GM12878 (cell line): ENCODE data around the gene SLC12A1. TPM values are rescaled to one million over a fixed set of nuclear protein-coding genes. Genes with fewer than 3 reads are reported as not detected.

Experiments used
- ATAC-seq: fragments of 200-7000 bp; cut with Tn5 transposase; 3 replicates; pipeline ENCODE4 v1.9.1; 2020; ENCODE audit warnings: mild to moderate bottlenecking, moderate library complexity
- BruUV-seq: library from RNA; stranded (reverse); fragments of 400-500 nt; replicated peaks from 2 replicates; lab custom pipeline; 2021; lab: Mats Ljungman, UMichigan
- CTCF ChIA-PET: fragments of 300-600 bp; sonication (Branson Sonifier 250); formaldehyde crosslinking; extraction: SDS; loops from one replicate; lab custom pipeline; 2021; ENCODE audit warnings: inconsistent platforms; lab: Yijun Ruan, JAX
- POLR2A ChIA-PET: fragments of 350-600 bp; formaldehyde crosslinking; extraction: SDS; loops from one replicate; lab custom pipeline; 2021; ENCODE audit warnings: inconsistent platforms; lab: Charles Lee
- RAD21 ChIA-PET: fragments of 300-600 bp; sonication (Branson Sonifier 250); formaldehyde crosslinking; loops from one replicate; lab custom pipeline; 2023; ENCODE audit warnings: antibody characterized with exemption; ENCODE audit not compliant: unreplicated experiment; lab: Charles Lee
- SMC1A ChIA-PET: fragments of 300-600 bp; sonication (Branson Sonifier 250); formaldehyde crosslinking; loops from one replicate; lab custom pipeline; 2023; ENCODE audit not compliant: unreplicated experiment, uncharacterized antibody; lab: Charles Lee
- DNase-seq: peaks from one replicate; pipeline ENCODE4 v3.0.0-alpha.2; 2011; ENCODE audit warnings: low read depth, low spot score
- FAIRE-seq: peaks from 3 replicates; lab custom pipeline; 2011; peaks lifted over from hg19 to GRCh38; lab: Jason Lieb, UNC
- H2AFZ ChIP-seq: 2 replicates; pipeline ENCODE4 v1.6.0; 2011; ENCODE audit warnings: low read depth, low read length, control low read depth; ENCODE audit not compliant: control insufficient read depth
- H3K27ac ChIP-seq: 2 replicates; pipeline ENCODE4 v1.5.1; 2011; ENCODE audit warnings: control low read depth; ENCODE audit not compliant: control insufficient read depth, insufficient read depth
- H3K27me3 ChIP-seq, 2 experiments: replicated peaks in 1 of 2; 2 replicates each; pipeline versions ENCODE4 v1.6.0 to v1.6.1; 2011; ENCODE audit warnings: low read length in 1 of 2; ENCODE audit not compliant: control insufficient read depth in 2 of 2, insufficient read depth in 2 of 2
- H3K36me3 ChIP-seq, 2 experiments: 2 replicates each; pipeline ENCODE4 v1.5.1; 2011; ENCODE audit warnings: low read length in 1 of 2; ENCODE audit not compliant: control insufficient read depth in 2 of 2, insufficient read depth in 2 of 2
- H3K4me1 ChIP-seq: 2 replicates; pipeline ENCODE4 v1.6.1; 2011; ENCODE audit warnings: mild to moderate bottlenecking, low read length, moderate library complexity, mixed read lengths; ENCODE audit not compliant: control insufficient read depth, insufficient read depth
- H3K4me2 ChIP-seq: 2 replicates; pipeline ENCODE4 v1.6.0; 2011; ENCODE audit warnings: control low read depth; ENCODE audit not compliant: control insufficient read depth, insufficient read depth
- H3K4me3 ChIP-seq: fragments of 200-600 bp; sonication (generic); 2 replicates; pipeline ENCODE4 v1.5.1; 2016
- H3K79me2 ChIP-seq: 2 replicates; pipeline ENCODE4 v1.6.0; 2011; ENCODE audit warnings: low read length; ENCODE audit not compliant: control insufficient read depth, insufficient read depth
- H3K9ac ChIP-seq: 2 replicates; pipeline ENCODE4 v1.8.0; 2011; ENCODE audit warnings: low read length, control low read depth, mixed read lengths; ENCODE audit not compliant: control insufficient read depth, insufficient read depth
- H3K9me3 ChIP-seq: replicated peaks from 3 replicates; pipeline ENCODE4 v1.5.1; 2011; ENCODE audit warnings: mild to moderate bottlenecking, low read length; ENCODE audit not compliant: control insufficient read depth, insufficient read depth
- H4K20me1 ChIP-seq: 2 replicates; pipeline ENCODE4 v1.6.0; 2011; ENCODE audit not compliant: control insufficient read depth, insufficient read depth
- BRCA1 ChIP-seq: IDR thresholded peaks from 2 replicates; pipeline ENCODE4 v1.6.1; 2011; ENCODE audit warnings: low read depth, low read length, improper control_type of control experiment
- CEBPB ChIP-seq, 2 experiments: fragments of 150-350 bp in 1 of 2; IDR thresholded peaks; 2 replicates each; pipeline ENCODE4 v1.6.1; 2012 to 2014; ENCODE audit warnings: low read depth in 2 of 2, low read length in 2 of 2, borderline replicate concordance in 1 of 2, inconsistent platforms in 1 of 2
- EGR1 ChIP-seq, 2 experiments: IDR thresholded peaks; 1 replicate in 1 of 2; 2 replicates in 1 of 2; pipeline ENCODE4 v1.6.1; 2011 to 2012; ENCODE audit warnings: low read depth in 2 of 2, low read length in 2 of 2, borderline replicate concordance in 1 of 2, mild to moderate bottlenecking in 1 of 2, moderate library complexity in 1 of 2
- ESRRA ChIP-seq: IDR thresholded peaks from 2 replicates; pipeline ENCODE4 v1.6.1; 2012; ENCODE audit warnings: mild to moderate bottlenecking, low read length, improper control_type of control experiment
- GABPA ChIP-seq: IDR thresholded peaks from 2 replicates; pipeline ENCODE4 v1.6.1; 2014; ENCODE audit warnings: antibody characterized with exemption, low read depth, mild to moderate bottlenecking, inconsistent platforms
- HCFC1 ChIP-seq: fragments of 150-350 bp; IDR thresholded peaks from 2 replicates; pipeline ENCODE4 v1.6.1; 2014; ENCODE audit warnings: low read length
- IKZF2 ChIP-seq, 2 experiments: fragments of 450-650 bp; IDR thresholded peaks; 2 replicates each; pipeline ENCODE4 v1.6.1; 2017; ENCODE audit warnings: mild to moderate bottlenecking in 2 of 2, moderate library complexity in 2 of 2
- MYC ChIP-seq: IDR thresholded peaks from 2 replicates; pipeline ENCODE4 v1.6.1; 2011; ENCODE audit warnings: mild to moderate bottlenecking, low read length, moderate library complexity, inconsistent platforms; ENCODE audit not compliant: insufficient read depth, insufficient replicate concordance, insufficient read length, severe bottlenecking
- NFYB ChIP-seq: IDR thresholded peaks from 2 replicates; pipeline ENCODE4 v1.6.1; 2011; ENCODE audit warnings: low read depth, mild to moderate bottlenecking, low read length, improper control_type of control experiment, moderate library complexity; ENCODE audit not compliant: insufficient read depth
- NR2F1 ChIP-seq: fragments of 450-650 bp; conservative IDR thresholded peaks from 2 replicates; pipeline ENCODE4 v1.6.1; 2017; ENCODE audit warnings: mild to moderate bottlenecking
- PAX5 ChIP-seq: IDR thresholded peaks from 2 replicates; pipeline ENCODE4 v1.6.1; 2011; ENCODE audit warnings: low read depth, low read length, borderline replicate concordance
- RAD21 ChIP-seq: IDR thresholded peaks from 2 replicates; pipeline ENCODE4 v1.6.1; 2011; ENCODE audit warnings: mild to moderate bottlenecking, low read depth, low read length, moderate library complexity; ENCODE audit not compliant: insufficient read depth
- SMAD1 ChIP-seq: fragments of 450-650 bp; IDR thresholded peaks from 2 replicates; pipeline ENCODE4 v1.6.1; 2018; ENCODE audit warnings: mild to moderate bottlenecking, low read depth; ENCODE audit not compliant: partially characterized antibody
- TAF1 ChIP-seq: IDR thresholded peaks from 2 replicates; pipeline ENCODE4 v1.6.1; 2011; ENCODE audit warnings: mild to moderate bottlenecking, low read depth, low read length, borderline replicate concordance
- WRNIP1 ChIP-seq: IDR thresholded peaks from 2 replicates; pipeline ENCODE4 v1.6.1; 2011; ENCODE audit warnings: low read depth, low read length, improper control_type of control experiment, borderline replicate concordance
- YY1 ChIP-seq: IDR thresholded peaks from 2 replicates; pipeline ENCODE4 v1.6.1; 2011; ENCODE audit warnings: low read depth, mild to moderate bottlenecking, low read length
- ZNF24 ChIP-seq: fragments of 450-650 bp; IDR thresholded peaks from 2 replicates; pipeline ENCODE4 v1.6.1; 2017; ENCODE audit warnings: antibody characterized with exemption, mild to moderate bottlenecking
- ZNF274 ChIP-seq: IDR thresholded peaks from one replicate; pipeline ENCODE4 v1.8.0; 2011; ENCODE audit not compliant: insufficient read length, insufficient read depth
- ZSCAN29 ChIP-seq: fragments of 450-650 bp; IDR thresholded peaks from 2 replicates; pipeline ENCODE4 v1.6.1; 2017; ENCODE audit warnings: mild to moderate bottlenecking, moderate library complexity
- WGBS: methylation state at CpG from one replicate; pipeline ENCODE4 v1.1.6; 2016; ENCODE audit warnings: low lambda C conversion rate; ENCODE audit not compliant: insufficient replicate concordance, insufficient coverage; ENCODE audit errors: missing lambda C conversion rate; 5-methylcytosine and 5-hydroxymethylcytosine counted together
- in situ Hi-C: fragments of 300-500 bp; cut with MboI; formaldehyde crosslinking; loops from 9 replicates; pipeline ENCODE4 v1.14.3; 2018; ENCODE audit warnings: mixed read lengths
- intact Hi-C: fragments of 100-400 bp; cut with micrococcal nuclease; formaldehyde crosslinking; loops from one replicate; pipeline ENCODE4 v1.14.2; 2022; ENCODE audit not compliant: unreplicated experiment
- polyA plus RNA-seq, 11 experiments: library from polyadenylated mRNA; depleted of rRNA in 4 of 11; unstranded in 6 of 11; stranded (reverse) in 5 of 11; fragments of >200 nt; fragmentation: Nextera tagmentation in 4 of 11; fragmentation: Illumina TruSeq in 1 of 11; extraction: Ambion mirVana in 4 of 11; extraction: Trizol in 1 of 11; gene quantifications; 1 replicate in 1 of 11; 2 replicates in 10 of 11; pipeline versions ENCODE4 v1.2.1 to v1.2.3, GENCODE V29; 2011 to 2016; ENCODE audit warnings: inconsistent platforms in 2 of 11, missing spikeins in 2 of 11, low read depth in 1 of 11
- total RNA-seq, 4 experiments: library from RNA; depleted of rRNA in 3 of 4; stranded (reverse); fragments of >200 nt in 3 of 4; fragmentation: Illumina TruSeq in 1 of 4; extraction: Trizol in 1 of 4; gene quantifications; 2 replicates each; pipeline versions ENCODE4 v1.2.1 to v1.2.3, GENCODE V29; 2013 to 2021

SLC12A1 gene
- total and polyA plus RNA-seq, 10 of the 15 experiments (the other 5 are each of a cell fraction or from before 2014, with no cell fraction given): under 0.01 TPM; not detected in 9

- no peak for TF ChIP-seq BRCA1
Measured at GRCh38 chr15:48233246-48233645, 27.1 kb downstream of the SLC12A1 start (continued).

GRCh38 chr15:48239334-48239733 lies 33.2 kb downstream of the SLC12A1 start:
- ATAC-seq (no peak), FAIRE-seq (no peak), DNase-seq (no peak)
- BruUV-seq: no TSS peak
- Histone ChIP-seq H3K4me3 (no peak overlapping the region), H3K9me3 (no peaks in the 10 kb centered on the region), H3K36me3 (no peaks in the 10 kb centered on the region), H3K4me2 (no peak overlapping the region), H3K27ac (no peak overlapping the region), H4K20me1 (no peaks in the 10 kb centered on the region), H3K27me3 (no peaks in the 10 kb centered on the region), H2AFZ (no peak overlapping the region), H3K79me2 (no peaks in the 10 kb centered on the region), H3K9ac (no peak overlapping the region), H3K4me1 (no peaks in the 10 kb centered on the region)
- ChIA-PET SMC1A (interaction anchor here (0.6 kb wide), 1 partner anchor 562 kb away, joined by 3 read pairs; no protein-coding TSS in a partner anchor), POLR2A (no interaction called here), RAD21 (no interaction called here), CTCF (interaction anchor here (0.9 kb wide), 1 partner anchor 10 kb away, joined by 3 read pairs; no protein-coding TSS in a partner anchor)
- WGBS: 47% methylated on average over 4 of the region's 4 CpGs
- in situ Hi-C loops (no loop called here), intact Hi-C loops (no loop called here)
- no peak for TF ChIP-seq NFYB
- TF ChIP-seq NR2F1: no peak
- TF ChIP-seq MYC: no peak
- no peak for TF ChIP-seq CEBPB (IDR thresholded peaks at IDR 0.05; ENCODE audit: borderline replicate concordance in 1 of 2, low read depth in 2 of 2, low read length in 2 of 2)
- TF ChIP-seq TAF1: no peak
- TF ChIP-seq RAD21: no peak

- BruUV-seq: no TSS peak
- Histone ChIP-seq H3K79me2 (no peaks in the 10 kb centered on the region), H3K4me3 (no peak overlapping the region), H3K9me3 (no peaks in the 10 kb centered on the region), H3K36me3 (no peaks in the 10 kb centered on the region), H3K27me3 (no peaks in the 10 kb centered on the region; a peak in 1 of 4 replicates), H3K4me1 (no peaks in the 10 kb centered on the region), H4K20me1 (no peaks in the 10 kb centered on the region), H2AFZ (no peak overlapping the region), H3K4me2 (no peak overlapping the region), H3K9ac (no peak overlapping the region), H3K27ac (no peak overlapping the region)
- RAD21 ChIA-PET: no interaction called here
- FAIRE-seq (no peak), DNase-seq (no peak), ATAC-seq (no peak)
- CTCF ChIA-PET: no interaction called here
- POLR2A ChIA-PET: no interaction called here
- in situ Hi-C loops: no loop called here
- SMC1A ChIA-PET: no interaction called here
- intact Hi-C loops: no loop called here
- no peak for TF ChIP-seq NFYB
- no peak for TF ChIP-seq IKZF2 (IDR thresholded peaks at IDR 0.05)
- TF ChIP-seq ZSCAN29: no peak
- no peak for TF ChIP-seq ZNF274
- TF ChIP-seq WRNIP1: no peak
- TF ChIP-seq TAF1: no peak
- TF ChIP-seq GABPA: no peak
- TF ChIP-seq PAX5: no peak
- no peak for TF ChIP-seq HCFC1
- no peak for TF ChIP-seq YY1
- no peak for TF ChIP-seq ZNF24
- TF ChIP-seq SMAD1: no peak
- no peak for TF ChIP-seq EGR1 (IDR thresholded peaks at IDR 0.05; ENCODE audit: borderline replicate concordance in 1 of 2, low read depth in 2 of 2, low read length in 2 of 2)
- no peak for TF ChIP-seq ESRRA
Measured at GRCh38 chr15:48242015-48242414, 35.9 kb downstream of the SLC12A1 start.
